ENCODE results near the gene CDKL5.

Gene CDKL5

DNA sequence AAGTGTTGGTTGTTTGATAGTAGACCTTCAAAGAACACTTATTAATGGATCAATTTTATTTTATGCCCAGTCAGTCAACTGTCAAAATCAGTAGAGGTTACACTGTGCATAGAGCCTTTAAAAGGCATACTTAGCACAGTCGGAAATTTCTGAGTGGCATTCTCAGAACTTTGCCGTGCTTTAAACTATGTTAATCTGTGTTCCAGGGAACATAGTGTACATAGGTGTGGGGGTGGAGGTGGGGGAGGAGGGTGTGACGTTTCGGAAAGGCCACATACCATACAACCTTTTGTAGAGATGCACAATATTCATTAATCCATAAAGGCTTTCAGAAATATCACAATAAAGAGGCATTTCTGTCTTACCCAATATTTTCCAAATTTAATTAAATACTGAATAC lies 170.7 kb downstream of the CDKL5 start:
- H3K27me3 ChIP-seq (ENCODE audit: insufficient read depth, poor library complexity, severe bottlenecking), result no peaks in the 10 kb centered on the region
- TF ChIP-seq, protein P1, sequence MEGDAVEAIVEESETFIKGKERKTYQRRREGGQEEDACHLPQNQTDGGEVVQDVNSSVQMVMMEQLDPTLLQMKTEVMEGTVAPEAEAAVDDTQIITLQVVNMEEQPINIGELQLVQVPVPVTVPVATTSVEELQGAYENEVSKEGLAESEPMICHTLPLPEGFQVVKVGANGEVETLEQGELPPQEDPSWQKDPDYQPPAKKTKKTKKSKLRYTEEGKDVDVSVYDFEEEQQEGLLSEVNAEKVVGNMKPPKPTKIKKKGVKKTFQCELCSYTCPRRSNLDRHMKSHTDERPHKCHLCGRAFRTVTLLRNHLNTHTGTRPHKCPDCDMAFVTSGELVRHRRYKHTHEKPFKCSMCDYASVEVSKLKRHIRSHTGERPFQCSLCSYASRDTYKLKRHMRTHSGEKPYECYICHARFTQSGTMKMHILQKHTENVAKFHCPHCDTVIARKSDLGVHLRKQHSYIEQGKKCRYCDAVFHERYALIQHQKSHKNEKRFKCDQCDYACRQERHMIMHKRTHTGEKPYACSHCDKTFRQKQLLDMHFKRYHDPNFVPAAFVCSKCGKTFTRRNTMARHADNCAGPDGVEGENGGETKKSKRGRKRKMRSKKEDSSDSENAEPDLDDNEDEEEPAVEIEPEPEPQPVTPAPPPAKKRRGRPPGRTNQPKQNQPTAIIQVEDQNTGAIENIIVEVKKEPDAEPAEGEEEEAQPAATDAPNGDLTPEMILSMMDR (IDR thresholded peaks at IDR 0.05; ENCODE audit: poor library complexity, severe bottlenecking), result no peak
- DNase-seq (ENCODE audit: low spot score), result no peak
- H3K36me3 ChIP-seq (ENCODE audit: low read depth), result no peaks in the 10 kb centered on the region
- H3K9me3 ChIP-seq (ENCODE audit: severe bottlenecking), result no peaks in the 10 kb centered on the region
- H3K4me1 ChIP-seq (ENCODE audit: insufficient read depth, poor library complexity, severe bottlenecking), result no peaks in the 10 kb centered on the region
- no peak overlapping the region for H3K4me3 ChIP-seq (ENCODE audit: severe bottlenecking)
- ATAC-seq (ENCODE audit: low read depth), result no peak
- H3K27ac ChIP-seq (ENCODE audit: poor library complexity, severe bottlenecking), result no peak overlapping the region

DNA sequence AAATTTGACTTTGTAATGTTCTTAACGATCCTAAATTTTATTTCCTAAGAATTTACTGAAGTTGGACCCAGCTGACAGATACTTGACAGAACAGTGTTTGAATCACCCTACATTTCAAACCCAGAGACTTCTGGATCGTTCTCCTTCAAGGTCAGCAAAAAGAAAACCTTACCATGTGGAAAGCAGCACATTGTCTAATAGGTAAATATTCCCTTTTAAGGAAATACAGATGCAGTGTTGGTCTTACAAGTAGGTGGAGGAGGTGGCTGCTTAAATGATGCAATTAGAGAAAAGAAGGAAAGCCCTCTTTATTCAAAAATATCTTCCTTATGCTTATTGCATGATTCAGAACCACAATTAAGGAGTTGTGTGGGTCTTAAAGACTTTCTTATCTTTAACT lies 173.0 kb downstream of the CDKL5 start:
- DNase-seq (ENCODE audit: low spot score) (no peak), ATAC-seq (ENCODE audit: low read depth) (no peak)
- Histone ChIP-seq H3K9me3 (ENCODE audit: severe bottlenecking) (no peaks in the 10 kb centered on the region), H3K27ac (ENCODE audit: poor library complexity, severe bottlenecking) (no peak overlapping the region), H3K4me1 (ENCODE audit: insufficient read depth, poor library complexity, severe bottlenecking) (no peaks in the 10 kb centered on the region), H3K36me3 (ENCODE audit: low read depth) (no peaks in the 10 kb centered on the region), H3K27me3 (ENCODE audit: insufficient read depth, poor library complexity, severe bottlenecking) (no peaks in the 10 kb centered on the region), H3K4me3 (ENCODE audit: severe bottlenecking) (no peak overlapping the region)
- TF ChIP-seq, protein P1 (IDR thresholded peaks at IDR 0.05; ENCODE audit: poor library complexity, severe bottlenecking), result no peak

DNA sequence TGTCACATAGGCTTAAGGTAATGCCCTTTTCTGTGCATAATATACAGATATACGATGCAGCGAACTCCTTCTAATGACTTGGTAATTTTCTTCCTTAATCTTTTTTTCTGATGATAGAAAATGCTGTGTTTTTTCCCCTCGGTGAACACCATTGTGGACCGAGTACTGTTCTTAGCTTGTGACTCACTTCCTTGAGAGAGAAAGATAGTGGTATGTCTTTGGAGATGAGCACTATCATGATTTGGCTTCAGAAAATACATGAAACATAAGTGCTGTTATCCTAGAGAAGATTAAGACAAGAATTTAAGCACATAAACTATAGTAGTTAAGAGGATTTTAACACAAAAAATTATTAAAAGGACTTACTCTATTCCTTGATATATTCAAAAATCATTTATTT lies 182.6 kb downstream of the CDKL5 start:
- DNase-seq (ENCODE audit: low spot score), result no peak

DNA sequence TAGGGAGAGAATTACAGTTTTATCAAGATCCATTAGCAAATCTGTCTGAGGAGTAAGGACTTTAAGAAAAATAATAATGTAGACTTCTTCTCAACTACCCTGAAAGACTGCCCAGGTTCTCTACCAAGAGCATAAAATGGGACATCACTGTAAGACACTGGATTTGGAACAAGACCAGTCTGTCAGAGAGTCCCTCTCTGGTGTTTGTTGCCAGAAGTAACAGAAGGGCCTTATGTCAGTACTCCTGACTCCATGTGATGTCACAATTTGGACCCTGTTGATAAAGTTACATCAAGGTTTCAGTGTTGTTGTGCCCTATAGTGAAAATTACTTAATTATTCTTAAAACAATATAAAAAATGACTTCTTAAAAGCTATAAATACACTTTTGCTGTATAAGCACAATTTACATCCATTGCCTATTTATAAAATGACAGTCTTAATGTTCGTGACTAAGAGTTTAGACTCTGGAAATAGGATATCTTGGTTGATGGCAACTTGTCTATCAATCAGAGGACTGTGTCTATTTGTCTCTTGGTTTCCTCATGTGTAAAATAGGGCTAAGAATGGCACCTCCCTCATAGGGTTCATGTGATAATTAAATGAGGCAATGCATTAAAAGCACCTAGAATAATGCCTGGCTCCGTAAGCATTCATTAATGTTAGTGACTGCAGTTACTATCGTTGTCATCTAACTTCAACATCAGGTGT lies 188.7 kb downstream of the CDKL5 start:
- H3K9me3 ChIP-seq (ENCODE audit: severe bottlenecking), result no peaks in the 10 kb centered on the region
- peaks cover 9% of the 10 kb centered on the region for H3K4me1 ChIP-seq (ENCODE audit: insufficient read depth, poor library complexity, severe bottlenecking)
- no peak overlapping the region for H3K4me3 ChIP-seq (ENCODE audit: severe bottlenecking)
- no peaks in the 10 kb centered on the region for H3K27me3 ChIP-seq (ENCODE audit: insufficient read depth, poor library complexity, severe bottlenecking)
- no peak overlapping the region for H3K27ac ChIP-seq (ENCODE audit: poor library complexity, severe bottlenecking)
- ATAC-seq (ENCODE audit: low read depth) (no peak), DNase-seq (ENCODE audit: low spot score) (no peak)
- TF ChIP-seq, protein P1 (IDR thresholded peaks at IDR 0.05; ENCODE audit: poor library complexity, severe bottlenecking), result no peak
- no peaks in the 10 kb centered on the region for H3K36me3 ChIP-seq (ENCODE audit: low read depth)

More for the DNA sequence above, 182.6 kb downstream of the CDKL5 start:
- Histone ChIP-seq H3K27ac (ENCODE audit: poor library complexity, severe bottlenecking) (no peak overlapping the region), H3K27me3 (ENCODE audit: insufficient read depth, poor library complexity, severe bottlenecking) (no peaks in the 10 kb centered on the region), H3K4me1 (ENCODE audit: insufficient read depth, poor library complexity, severe bottlenecking) (no peaks in the 10 kb centered on the region), H3K36me3 (ENCODE audit: low read depth) (no peaks in the 10 kb centered on the region), H3K9me3 (ENCODE audit: severe bottlenecking) (no peaks in the 10 kb centered on the region), H3K4me3 (ENCODE audit: severe bottlenecking) (no peak overlapping the region)
- TF ChIP-seq, protein P1 (IDR thresholded peaks at IDR 0.05; ENCODE audit: poor library complexity, severe bottlenecking), result no peak
- no peak for ATAC-seq (ENCODE audit: low read depth)

DNA sequence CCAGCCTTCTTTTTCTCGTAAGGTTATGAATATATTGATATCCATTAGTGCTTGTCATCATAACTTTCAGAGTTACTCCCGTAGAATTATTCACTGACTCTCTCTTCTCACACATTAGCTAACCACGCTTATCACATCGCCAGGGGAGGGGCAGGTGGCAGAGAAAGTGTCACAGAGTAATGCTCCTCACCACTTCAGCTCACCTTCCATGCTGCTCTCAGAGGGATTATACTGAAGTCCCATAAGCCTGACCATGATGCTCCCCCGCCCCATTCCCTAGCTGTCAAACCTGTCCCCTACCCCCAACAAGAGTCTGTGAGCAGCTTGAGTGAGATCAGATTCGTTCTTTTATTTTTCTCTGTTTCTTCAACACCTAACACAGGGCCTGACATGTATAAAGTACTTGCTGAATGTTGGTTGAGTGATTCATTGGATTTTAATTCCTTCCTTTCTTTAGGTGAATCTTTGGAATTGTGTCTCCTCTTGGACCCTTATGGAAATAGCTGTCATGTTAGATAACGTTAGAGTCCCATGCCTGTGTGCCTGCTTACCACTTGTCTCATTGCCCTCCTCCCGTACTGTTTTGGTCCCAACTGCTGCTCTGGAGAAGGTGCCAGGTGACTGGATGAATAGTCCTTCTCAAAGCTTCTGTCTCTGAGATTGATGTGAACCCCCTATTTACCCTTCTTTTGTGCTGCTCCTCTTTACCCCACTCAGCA lies 191.4 kb downstream of the CDKL5 start:
- Histone ChIP-seq H3K27me3 (ENCODE audit: insufficient read depth, poor library complexity, severe bottlenecking) (no peaks in the 10 kb centered on the region), H3K9me3 (ENCODE audit: severe bottlenecking) (no peaks in the 10 kb centered on the region), H3K36me3 (ENCODE audit: low read depth) (no peaks in the 10 kb centered on the region), H3K4me1 (ENCODE audit: insufficient read depth, poor library complexity, severe bottlenecking) (peaks cover 9% of the 10 kb centered on the region), H3K27ac (ENCODE audit: poor library complexity, severe bottlenecking) (peak overlapping the region; percentile 41), H3K4me3 (ENCODE audit: severe bottlenecking) (no peak overlapping the region)
- ATAC-seq (ENCODE audit: low read depth) (peak; percentile 43), DNase-seq (ENCODE audit: low spot score) (no peak)
- TF ChIP-seq, protein P1 (IDR thresholded peaks at IDR 0.05; ENCODE audit: poor library complexity, severe bottlenecking), result no peak
